A204.1 (cell line): ENCODE measurements around the gene NCAPD2.
"Not testable (repeated sequence)": the region's sequence is repeated elsewhere in the genome, so short reads cannot be mapped to it uniquely, and the experiment has no call there.

Experiments used
- FAIRE-seq: peaks from 2 replicates; lab custom pipeline; 2012; peaks lifted over from hg19 to GRCh38; lab: Jason Lieb, UNC

NCAPD2 gene

GRCh38 chr12:6534945-6535696, 41.2 kb downstream of the NCAPD2 start:
- no peak for FAIRE-seq

- FAIRE-seq = no peak
These were observed 41.7 kb downstream of the NCAPD2 start for GRCh38 chr12:6535697-6535946.

GRCh38 chr12:6535960-6536847, 42.3 kb downstream of the NCAPD2 start:
- no peak for FAIRE-seq

GRCh38 chr12:6536894-6537579, 43.1 kb downstream of the NCAPD2 start:
- FAIRE-seq = no peak

- FAIRE-seq = not testable (repeated sequence)
These were observed 43.9 kb downstream of the NCAPD2 start for GRCh38 chr12:6537580-6538419.

- FAIRE-seq = no peak
These were observed 44.8 kb downstream of the NCAPD2 start for GRCh38 chr12:6538420-6539313.

GRCh38 chr12:6539314-6539682, 45.4 kb downstream of the NCAPD2 start:
- no peak for FAIRE-seq

- FAIRE-seq = no peak
These were observed 45.8 kb downstream of the NCAPD2 start for GRCh38 chr12:6539707-6540134.

- FAIRE-seq = no peak
These were observed 46.4 kb downstream of the NCAPD2 start for GRCh38 chr12:6540181-6540877.

- FAIRE-seq = no peak
These were observed 47.7 kb downstream of the NCAPD2 start for GRCh38 chr12:6541371-6542165.

GRCh38 chr12:6542209-6543009, 48.5 kb downstream of the NCAPD2 start:
- no peak for FAIRE-seq

GRCh38 chr12:6546016-6546415, 52.1 kb downstream of the NCAPD2 start:
- no peak for FAIRE-seq

GRCh38 chr12:6547566-6547965, 53.7 kb downstream of the NCAPD2 start:
- FAIRE-seq = no peak

- FAIRE-seq = no peak
These were observed 54.1 kb downstream of the NCAPD2 start for GRCh38 chr12:6547987-6548386.

- FAIRE-seq = no peak
These were observed 54.7 kb downstream of the NCAPD2 start for GRCh38 chr12:6548556-6548955.

- no peak for FAIRE-seq
These were observed 55.2 kb downstream of the NCAPD2 start for GRCh38 chr12:6548966-6549683.

GRCh38 chr12:6549684-6550151, 55.8 kb downstream of the NCAPD2 start:
- no peak for FAIRE-seq
